GM18907 (cell line): ENCODE results near the gene MEI4.

Experiments
- ATAC-seq: cut with Tn5 transposase; IDR thresholded peaks from one replicate; pipeline ENCODE4 v1.9.1; 2021; ENCODE audit warnings: mild to moderate bottlenecking, moderate library complexity; ENCODE audit not compliant: unreplicated experiment

Gene MEI4

GRCh38 chr6:77930952-77931351 is 278.1 kb downstream of the MEI4 start:
- no peak for ATAC-seq

GRCh38 chr6:77962070-77962469 is 309.2 kb downstream of the MEI4 start:
- ATAC-seq, result no peak

DNA sequence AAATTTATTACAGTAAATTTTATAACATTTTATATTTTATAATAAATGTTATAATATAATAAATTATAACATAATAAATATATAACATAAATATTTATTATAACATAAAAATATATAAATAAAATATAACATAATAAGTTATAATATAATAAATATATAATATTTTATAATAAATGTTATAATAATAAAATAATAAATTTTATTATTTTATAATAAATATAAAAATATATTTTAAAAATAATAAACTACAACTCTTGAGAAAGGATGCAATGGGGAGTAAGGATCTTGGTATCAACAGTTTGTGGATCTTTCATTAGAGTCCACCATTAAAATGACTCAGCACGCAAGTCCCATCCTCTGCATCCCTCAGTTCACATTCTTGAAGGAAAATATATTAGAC is 312.6 kb downstream of the MEI4 start:
- no peak for ATAC-seq

DNA sequence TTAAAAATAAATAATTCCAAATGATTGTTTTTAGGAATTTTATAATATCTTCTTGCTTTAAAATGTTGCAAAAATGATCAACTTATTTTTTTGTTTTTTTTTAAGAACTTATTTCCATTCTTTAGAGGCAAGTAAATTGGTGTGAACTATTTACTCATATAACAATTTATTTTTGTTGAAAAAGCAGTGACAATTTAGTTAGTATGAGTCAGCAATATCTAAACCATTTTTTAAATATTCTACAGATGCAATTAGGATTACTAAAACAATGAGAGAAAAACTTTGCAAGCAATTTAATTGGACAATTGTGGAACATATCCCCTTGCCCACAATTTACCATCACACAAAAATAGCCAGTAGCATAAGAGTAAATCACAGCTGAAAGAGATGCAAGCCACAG is 319.5 kb downstream of the MEI4 start:
- ATAC-seq, result no peak
